PC-9 (cell line): ENCODE data around the gene CD55. TPM values are rescaled to one million over a fixed set of nuclear protein-coding genes. Genes with fewer than 3 reads are reported as not detected.

Experiments
- BruUV-seq: library from RNA; stranded (reverse); fragments of 400-500 nt; replicated peaks from 2 replicates; lab custom pipeline; 2021; lab: Mats Ljungman, UMichigan
- CTCF ChIA-PET: fragments of 300-600 bp; sonication (Branson Sonifier 250); formaldehyde crosslinking; loops from one replicate; lab custom pipeline; 2022; ENCODE audit warnings: antibody characterized with exemption; lab: Charles Lee
- POLR2A ChIA-PET: fragments of 300-600 bp; sonication (Branson Sonifier 250); formaldehyde crosslinking; loops from one replicate; lab custom pipeline; 2022; ENCODE audit warnings: antibody characterized with exemption; ENCODE audit not compliant: unreplicated experiment; lab: Charles Lee
- DNase-seq, 2 experiments: peaks; one replicate each; pipeline versions ENCODE4 v3.0.0 to v3.0.0-alpha.2; 2015 to 2022; ENCODE audit warnings: mixed read lengths in 1 of 2
- H2AFZ ChIP-seq: fragments of 200-600 bp; sonication (generic); 2 replicates; pipeline ENCODE4 v1.8.1; 2017; ENCODE audit warnings: antibody characterized with exemption
- H3F3A ChIP-seq: fragments of 200-600 bp; sonication (generic); 2 replicates; pipeline ENCODE4 v1.8.1; 2017; ENCODE audit warnings: antibody characterized with exemption, mild to moderate bottlenecking, low read depth; ENCODE audit not compliant: insufficient read depth
- H3K27ac ChIP-seq: fragments of 200-600 bp; sonication (generic); 2 replicates; pipeline ENCODE4 v1.6.1; 2016; ENCODE audit warnings: mixed run types
- H3K27me3 ChIP-seq: fragments of 200-600 bp; sonication (generic); 2 replicates; pipeline ENCODE4 v1.6.1; 2016; ENCODE audit warnings: low read depth, mixed run types; ENCODE audit not compliant: insufficient read depth
- H3K36me3 ChIP-seq: fragments of 200-600 bp; sonication (generic); 2 replicates; pipeline ENCODE4 v1.6.1; 2016; ENCODE audit warnings: low read depth, mixed run types
- H3K4me1 ChIP-seq: fragments of 200-600 bp; sonication (generic); replicated peaks from 2 replicates; pipeline ENCODE4 v1.6.1; 2016; ENCODE audit warnings: mixed run types; ENCODE audit not compliant: insufficient read depth
- H3K4me2 ChIP-seq: fragments of 200-600 bp; sonication (generic); 2 replicates; pipeline ENCODE4 v1.6.1; 2017; ENCODE audit warnings: mixed run types
- H3K4me3 ChIP-seq: fragments of 200-600 bp; sonication (generic); 2 replicates; pipeline ENCODE4 v1.6.1; 2016; ENCODE audit warnings: mixed run types
- H3K79me2 ChIP-seq: fragments of 200-600 bp; sonication (generic); 2 replicates; pipeline ENCODE4 v1.6.1; 2017; ENCODE audit warnings: low read depth, mixed run types
- H3K9me2 ChIP-seq: fragments of 200-600 bp; sonication (generic); 2 replicates; pipeline ENCODE4 v1.8.1; 2017; ENCODE audit warnings: mild to moderate bottlenecking; ENCODE audit not compliant: insufficient read depth
- H3K9me3 ChIP-seq: fragments of 200-600 bp; sonication (generic); 2 replicates; pipeline ENCODE4 v1.8.1; 2016; ENCODE audit warnings: low read depth; ENCODE audit not compliant: insufficient read depth
- H4K20me1 ChIP-seq: fragments of 200-600 bp; sonication (generic); 2 replicates; pipeline ENCODE4 v1.8.1; 2017; ENCODE audit not compliant: insufficient read depth
- EZH2 ChIP-seq: fragments of 200-600 bp; sonication (generic); IDR thresholded peaks from 2 replicates; pipeline ENCODE4 v1.8.0; 2017; ENCODE audit warnings: antibody characterized with exemption, low read depth
- intact Hi-C: fragments of 100-400 bp; cut with micrococcal nuclease; formaldehyde crosslinking; loops from one replicate; pipeline ENCODE4 v1.10.0; 2022; ENCODE audit not compliant: unreplicated experiment
- total RNA-seq: library from RNA; stranded (reverse); gene quantifications from 2 replicates; pipeline ENCODE4 v1.2.3, GENCODE V29; 2021
- TF ChIP-seq, protein P1 (sequence below): fragments of 200-600 bp; sonication (generic); conservative IDR thresholded peaks from 2 replicates; pipeline ENCODE4 v1.6.1; 2017; ENCODE audit warnings: mixed run types, antibody characterized with exemption, mild to moderate bottlenecking, moderate library complexity

The CD55 gene
- total RNA-seq, 1 experiment from 2014 or later, result 45.9 TPM

DNA sequence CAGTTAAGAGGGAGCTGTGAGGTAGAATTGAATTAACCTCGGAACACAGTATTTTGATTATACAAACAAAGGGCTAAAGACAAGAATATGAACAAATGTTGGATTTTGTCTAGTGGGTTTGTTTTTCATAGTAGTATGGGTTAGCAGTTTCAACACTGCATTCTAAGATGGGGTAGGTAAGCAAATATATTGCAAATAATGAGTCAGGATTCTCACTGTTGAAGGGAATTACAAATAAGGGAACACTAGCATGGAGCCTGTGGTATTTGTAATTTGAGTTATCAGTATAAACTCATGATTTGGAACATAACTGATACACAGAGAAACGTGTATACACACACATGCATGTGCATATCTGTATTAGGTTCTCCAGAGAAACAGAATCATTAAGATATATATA is 44.5 kb downstream of the CD55 start:
- H3K79me2 ChIP-seq, result no peaks in the 10 kb centered on the region
- no peaks in the 10 kb centered on the region for H3K36me3 ChIP-seq
- intact Hi-C loops, result no loop called here
- H2AFZ ChIP-seq, result no peak overlapping the region
- no peaks in the 10 kb centered on the region for H3K4me1 ChIP-seq
- no peaks in the 10 kb centered on the region for H3K9me3 ChIP-seq
- H3F3A ChIP-seq, result no peaks in the 10 kb centered on the region
- no peaks in the 10 kb centered on the region for H3K27me3 ChIP-seq
- no peak for DNase-seq
- ChIA-PET CTCF (no interaction called here), POLR2A (no interaction called here)
- no peaks in the 10 kb centered on the region for H3K9me2 ChIP-seq
- BruUV-seq, result no TSS peak
- H3K27ac ChIP-seq, result no peak overlapping the region
- TF ChIP-seq, protein P1, sequence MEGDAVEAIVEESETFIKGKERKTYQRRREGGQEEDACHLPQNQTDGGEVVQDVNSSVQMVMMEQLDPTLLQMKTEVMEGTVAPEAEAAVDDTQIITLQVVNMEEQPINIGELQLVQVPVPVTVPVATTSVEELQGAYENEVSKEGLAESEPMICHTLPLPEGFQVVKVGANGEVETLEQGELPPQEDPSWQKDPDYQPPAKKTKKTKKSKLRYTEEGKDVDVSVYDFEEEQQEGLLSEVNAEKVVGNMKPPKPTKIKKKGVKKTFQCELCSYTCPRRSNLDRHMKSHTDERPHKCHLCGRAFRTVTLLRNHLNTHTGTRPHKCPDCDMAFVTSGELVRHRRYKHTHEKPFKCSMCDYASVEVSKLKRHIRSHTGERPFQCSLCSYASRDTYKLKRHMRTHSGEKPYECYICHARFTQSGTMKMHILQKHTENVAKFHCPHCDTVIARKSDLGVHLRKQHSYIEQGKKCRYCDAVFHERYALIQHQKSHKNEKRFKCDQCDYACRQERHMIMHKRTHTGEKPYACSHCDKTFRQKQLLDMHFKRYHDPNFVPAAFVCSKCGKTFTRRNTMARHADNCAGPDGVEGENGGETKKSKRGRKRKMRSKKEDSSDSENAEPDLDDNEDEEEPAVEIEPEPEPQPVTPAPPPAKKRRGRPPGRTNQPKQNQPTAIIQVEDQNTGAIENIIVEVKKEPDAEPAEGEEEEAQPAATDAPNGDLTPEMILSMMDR, result no peak
- TF ChIP-seq EZH2, result no peak
- H3K4me2 ChIP-seq, result no peak overlapping the region
- no peak overlapping the region for H3K4me3 ChIP-seq
- H4K20me1 ChIP-seq, result no peaks in the 10 kb centered on the region

DNA sequence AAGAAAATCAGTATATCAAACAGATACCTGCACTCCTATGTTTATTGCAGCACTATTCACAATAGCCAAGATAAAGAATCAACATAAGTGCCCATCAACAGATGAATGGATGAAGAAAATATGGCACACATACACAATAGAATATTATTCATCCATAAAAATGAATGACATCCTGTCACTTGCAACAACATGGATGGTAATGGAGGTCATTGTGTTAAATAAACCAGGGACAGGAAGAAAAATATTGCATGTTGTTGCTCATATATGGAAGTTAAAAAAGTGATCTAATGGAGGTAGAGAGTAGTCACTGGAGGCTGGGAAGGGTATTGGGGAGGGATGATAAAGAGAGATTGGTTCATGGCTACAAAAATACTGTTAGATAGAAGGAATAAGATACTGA is 67.2 kb downstream of the CD55 start:
- H3F3A ChIP-seq, result peaks cover 10% of the 10 kb centered on the region
- TF ChIP-seq EZH2, result no peak
- TF ChIP-seq, protein P1, result no peak
- H4K20me1 ChIP-seq, result no peaks in the 10 kb centered on the region
- no peaks in the 10 kb centered on the region for H3K27me3 ChIP-seq
- no peaks in the 10 kb centered on the region; the same call in 1 of the 2 replicates for H3K9me2 ChIP-seq
- BruUV-seq, result no TSS peak
- CTCF ChIA-PET, result no interaction called here
- peaks cover 10% of the 10 kb centered on the region for H3K9me3 ChIP-seq
- intact Hi-C loops, result no loop called here
- no peak for DNase-seq
- no peak overlapping the region for H3K4me3 ChIP-seq
- no peak overlapping the region for H2AFZ ChIP-seq
- H3K4me2 ChIP-seq, result no peak overlapping the region
- peaks cover 22% of the 10 kb centered on the region for H3K4me1 ChIP-seq
- H3K27ac ChIP-seq, result no peak overlapping the region
- no peaks in the 10 kb centered on the region for H3K36me3 ChIP-seq
- no peaks in the 10 kb centered on the region for H3K79me2 ChIP-seq
- POLR2A ChIA-PET, result interaction anchor here (0.5 kb wide), 1 partner anchor 350 kb away, joined by 4 read pairs; no protein-coding TSS in a partner anchor

DNA sequence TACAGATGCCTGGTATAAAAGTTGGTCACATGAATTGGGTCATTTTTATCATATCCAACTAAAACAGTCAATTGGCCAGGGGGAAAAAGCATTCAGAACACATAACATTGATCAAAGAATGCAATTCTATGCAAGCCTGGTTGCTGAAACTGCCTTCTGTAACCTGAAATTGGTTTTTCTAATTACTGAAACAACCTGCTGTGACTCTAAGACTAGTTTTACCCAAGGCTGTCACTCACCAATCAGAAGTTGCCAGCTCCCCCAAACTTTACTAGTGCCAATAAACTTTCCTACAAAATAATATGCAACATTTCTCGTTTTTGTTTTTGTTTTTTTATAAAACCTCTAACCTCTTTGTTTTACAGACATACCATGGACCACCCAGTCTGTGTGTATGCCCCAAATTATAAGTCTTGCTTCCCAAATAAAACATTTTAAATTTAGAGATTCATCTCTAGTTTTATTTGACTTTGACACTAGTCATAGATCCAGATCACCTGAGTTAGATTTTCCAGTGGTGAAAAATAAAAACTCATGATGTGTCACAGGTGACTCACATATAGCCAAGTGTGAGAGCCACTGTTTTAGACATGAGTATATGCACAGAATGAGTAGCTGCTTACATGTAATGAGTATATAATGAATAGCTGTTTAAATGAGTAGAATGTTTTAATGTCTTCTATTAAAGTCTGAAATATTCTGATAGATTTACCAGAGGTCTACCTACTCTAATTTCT is 68.4 kb downstream of the CD55 start:
- H2AFZ ChIP-seq, result peak overlapping the region; percentile 24
- intact Hi-C loops, result loop anchor here (5.0 kb wide), 1 partner anchor 388 kb away; no protein-coding TSS in a partner anchor
- no peaks in the 10 kb centered on the region; the same call in 1 of the 2 replicates for H3K9me2 ChIP-seq
- H3K9me3 ChIP-seq, result peaks cover 14% of the 10 kb centered on the region
- H3K36me3 ChIP-seq, result no peaks in the 10 kb centered on the region
- H3K4me1 ChIP-seq, result peaks cover 29% of the 10 kb centered on the region
- ChIA-PET CTCF (no interaction called here), POLR2A (no interaction called here)
- peak overlapping the region; percentile 26; the same call in 1 of the 2 replicates for H3K4me2 ChIP-seq
- TF ChIP-seq EZH2, result no peak
- TF ChIP-seq, protein P1, result no peak
- peak in 1 of 2 experiments; percentile 72 for DNase-seq
- H3K27ac ChIP-seq, result peak overlapping the region; percentile 79
- no peaks in the 10 kb centered on the region for H3K79me2 ChIP-seq
- H3K27me3 ChIP-seq, result no peaks in the 10 kb centered on the region
- H3F3A ChIP-seq, result peaks cover 10% of the 10 kb centered on the region
- H3K4me3 ChIP-seq, result no peak overlapping the region
- no peaks in the 10 kb centered on the region for H4K20me1 ChIP-seq
- no TSS peak for BruUV-seq
